GM12875 (cell line): Measurements from ENCODE around the gene HACD2.

Source experiments
- H3K4me3 ChIP-seq: one replicate; pipeline ENCODE4 v1.5.1; 2011; ENCODE audit warnings: low read depth, low read length, control low read depth
- TF ChIP-seq, protein P1 (sequence below): IDR thresholded peaks from 2 replicates; pipeline ENCODE4 v1.5.1; 2011; ENCODE audit warnings: low read depth, mild to moderate bottlenecking, control low read depth, inconsistent platforms, low read length, moderate library complexity, borderline replicate concordance; ENCODE audit not compliant: insufficient read depth

Gene HACD2

GRCh38 chr3:123478314-123478713, 106.5 kb downstream of the HACD2 start:
- TF ChIP-seq, protein P1, sequence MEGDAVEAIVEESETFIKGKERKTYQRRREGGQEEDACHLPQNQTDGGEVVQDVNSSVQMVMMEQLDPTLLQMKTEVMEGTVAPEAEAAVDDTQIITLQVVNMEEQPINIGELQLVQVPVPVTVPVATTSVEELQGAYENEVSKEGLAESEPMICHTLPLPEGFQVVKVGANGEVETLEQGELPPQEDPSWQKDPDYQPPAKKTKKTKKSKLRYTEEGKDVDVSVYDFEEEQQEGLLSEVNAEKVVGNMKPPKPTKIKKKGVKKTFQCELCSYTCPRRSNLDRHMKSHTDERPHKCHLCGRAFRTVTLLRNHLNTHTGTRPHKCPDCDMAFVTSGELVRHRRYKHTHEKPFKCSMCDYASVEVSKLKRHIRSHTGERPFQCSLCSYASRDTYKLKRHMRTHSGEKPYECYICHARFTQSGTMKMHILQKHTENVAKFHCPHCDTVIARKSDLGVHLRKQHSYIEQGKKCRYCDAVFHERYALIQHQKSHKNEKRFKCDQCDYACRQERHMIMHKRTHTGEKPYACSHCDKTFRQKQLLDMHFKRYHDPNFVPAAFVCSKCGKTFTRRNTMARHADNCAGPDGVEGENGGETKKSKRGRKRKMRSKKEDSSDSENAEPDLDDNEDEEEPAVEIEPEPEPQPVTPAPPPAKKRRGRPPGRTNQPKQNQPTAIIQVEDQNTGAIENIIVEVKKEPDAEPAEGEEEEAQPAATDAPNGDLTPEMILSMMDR, result no peak
- H3K4me3 ChIP-seq, result no peak overlapping the region

DNA sequence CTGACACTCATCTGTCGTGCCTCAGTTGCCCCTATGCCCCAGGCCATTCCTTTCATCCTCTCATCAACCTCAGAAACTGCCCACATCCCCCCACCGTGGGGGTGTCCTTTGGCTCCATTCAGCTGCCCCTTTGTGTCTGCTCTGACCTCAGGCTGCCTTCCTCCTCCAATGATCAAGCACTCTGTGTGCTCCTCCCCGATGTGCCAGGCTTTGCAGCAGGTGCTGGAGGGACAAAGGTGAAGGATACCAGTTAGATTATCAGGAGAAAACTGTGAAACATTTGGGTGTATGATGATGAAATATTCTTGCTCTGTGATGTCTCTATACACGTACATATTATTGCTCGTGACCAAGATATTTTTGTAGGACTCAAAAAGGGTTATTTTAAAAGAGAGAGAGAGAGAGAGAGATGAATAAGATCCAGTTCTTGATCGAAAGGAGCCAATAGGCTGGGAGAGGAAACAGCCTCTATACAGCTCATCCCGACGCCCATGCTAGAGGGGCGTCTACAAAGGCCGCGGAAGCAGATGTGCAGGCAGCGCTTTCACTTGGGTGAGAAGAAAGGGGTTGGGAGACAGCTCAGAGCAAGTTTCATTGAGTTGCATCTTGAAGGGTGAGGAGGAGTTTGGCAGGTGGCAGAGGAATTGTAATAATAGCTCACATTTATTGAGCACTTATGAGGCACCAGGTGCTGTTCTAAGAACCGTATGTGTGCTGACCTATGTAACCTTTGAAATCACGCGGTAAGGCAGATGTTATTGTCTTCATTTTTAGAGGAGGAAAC, 107.7 kb downstream of the HACD2 start:
- H3K4me3 ChIP-seq, result no peak overlapping the region
- TF ChIP-seq, protein P1, result no peak

GRCh38 chr3:123475786-123476185, 109.1 kb downstream of the HACD2 start:
- TF ChIP-seq, protein P1, result no peak

GRCh38 chr3:123471106-123471505, 113.7 kb downstream of the HACD2 start:
- no peak overlapping the region for H3K4me3 ChIP-seq

More at GRCh38 chr3:123475786-123476185, 109.1 kb downstream of the HACD2 start:
- H3K4me3 ChIP-seq, result no peak overlapping the region

DNA sequence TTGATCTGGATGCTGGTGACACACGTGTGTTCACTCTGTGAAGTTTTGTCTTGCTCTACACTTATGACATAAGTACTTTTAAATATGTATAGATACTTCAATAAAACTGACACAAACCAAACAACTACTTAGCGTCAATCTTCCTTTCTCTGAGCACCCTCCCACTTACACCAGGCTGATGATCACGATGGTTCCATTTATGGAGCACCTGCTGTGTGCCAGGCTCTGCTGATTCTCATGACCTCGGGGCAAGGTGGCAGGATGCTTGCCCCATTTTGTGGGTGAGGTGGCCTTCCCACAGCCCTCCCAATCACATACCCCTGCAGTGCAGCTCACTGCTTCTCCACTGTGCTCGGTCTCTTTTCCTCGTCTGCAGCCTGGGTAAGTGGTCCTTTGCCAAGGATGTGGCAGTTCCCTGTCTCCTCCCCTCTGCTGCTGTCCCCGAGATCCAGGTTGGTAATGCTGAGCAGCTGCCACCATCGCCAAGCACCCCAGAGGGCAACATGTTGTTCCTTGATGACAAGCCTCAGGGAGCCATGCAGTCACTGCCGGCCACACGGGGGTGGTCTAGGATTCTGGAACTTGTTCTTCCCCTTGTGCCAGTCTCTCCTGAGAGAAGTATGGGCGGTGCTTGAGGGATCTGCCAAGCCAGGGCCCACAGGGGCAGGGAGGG, 115.4 kb downstream of the HACD2 start:
- H3K4me3 ChIP-seq, result no peak overlapping the region
- TF ChIP-seq, protein P1, result no peak

More at GRCh38 chr3:123471106-123471505, 113.7 kb downstream of the HACD2 start:
- TF ChIP-seq, protein P1, result no peak

DNA sequence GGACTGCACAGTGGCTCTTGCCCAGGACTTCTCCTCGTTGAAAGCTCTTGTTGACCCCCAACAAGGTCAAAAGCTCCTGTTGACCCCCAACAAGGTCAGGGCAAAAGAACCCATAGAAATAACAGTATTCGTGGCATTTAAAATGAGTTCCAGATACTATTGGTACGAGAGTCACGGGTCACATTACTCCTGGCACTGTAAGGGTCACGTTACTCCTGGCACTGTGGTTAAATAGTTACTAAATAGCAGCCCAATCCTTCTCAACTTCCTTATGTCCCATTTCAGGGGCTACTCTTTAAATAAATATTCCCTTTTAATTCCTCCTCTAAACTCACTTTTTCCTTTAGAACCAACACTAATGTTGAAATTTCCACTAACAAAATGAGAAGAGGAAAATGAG, 117.8 kb downstream of the HACD2 start:
- no peak overlapping the region for H3K4me3 ChIP-seq
- TF ChIP-seq, protein P1, result no peak
